GM18505 (cell line): ENCODE results near the gene DIO1.
A peak's percentile ranks its signal among the peaks of the same experiment; 100 is the strongest.

Experiments used
- ATAC-seq: cut with Tn5 transposase; IDR thresholded peaks from one replicate; pipeline ENCODE4 v1.9.1; 2021; ENCODE audit not compliant: unreplicated experiment
- POLR2A ChIP-seq: IDR thresholded peaks from 4 replicates; pipeline ENCODE4 v1.6.1; 2011; ENCODE audit warnings: borderline replicate concordance; ENCODE audit not compliant: insufficient read depth, insufficient read length; ENCODE audit errors: extremely low read depth

Gene DIO1

GRCh38 chr1:53943090-53943489 is 49.1 kb downstream of the DIO1 start:
- ATAC-seq = no peak
- TF ChIP-seq POLR2A = no peak

- ATAC-seq = no peak
- no peak for TF ChIP-seq POLR2A
These were observed 49.6 kb downstream of the DIO1 start for GRCh38 chr1:53943490-53944043.

GRCh38 chr1:53944469-53945182 is 50.6 kb downstream of the DIO1 start:
- ATAC-seq = no peak
- TF ChIP-seq POLR2A = no peak

- no peak for TF ChIP-seq POLR2A
- no peak for ATAC-seq
These were observed 51.1 kb downstream of the DIO1 start for GRCh38 chr1:53945183-53945432.

GRCh38 chr1:53945433-53946251 is 51.7 kb downstream of the DIO1 start, which contains the start of gene IFT25:
TSS of gene IFT25 (minus strand) at chr1:53945699. CDS start at chr1:53940082, 5,617 bp downstream.
- peak; percentile 88 for TF ChIP-seq POLR2A
- ATAC-seq = peak; percentile 59

- ATAC-seq = peak; percentile 69
- peak; percentile 7 for TF ChIP-seq POLR2A
These were observed 52.5 kb downstream of the DIO1 start, which contains the start of gene LRRC42 for GRCh38 chr1:53946252-53947171. TSS of gene LRRC42 (plus strand) at chr1:53946350. CDS start at chr1:53952000, 5,650 bp downstream.

GRCh38 chr1:53947172-53947907 is 53.4 kb downstream of the DIO1 start:
- TF ChIP-seq POLR2A = no peak
- no peak for ATAC-seq

- no peak for TF ChIP-seq POLR2A
- ATAC-seq = no peak
These were observed 54.3 kb downstream of the DIO1 start for GRCh38 chr1:53948291-53948690.

GRCh38 chr1:53949023-53949990 is 55.3 kb downstream of the DIO1 start:
- ATAC-seq = no peak
- no peak for TF ChIP-seq POLR2A

GRCh38 chr1:53951697-53952096 is 57.7 kb downstream of the DIO1 start:
- TF ChIP-seq POLR2A = no peak
- ATAC-seq = no peak

GRCh38 chr1:53954128-53954527 is 60.1 kb downstream of the DIO1 start:
- ATAC-seq = no peak
- TF ChIP-seq POLR2A = no peak
